Gastroesophageal sphincter (tissue), 4 donors: ENCODE results near the gene LDLRAD3. TPM values are rescaled to one million over a fixed set of nuclear protein-coding genes. Genes with fewer than 3 reads are reported as not detected.

ENCODE experiments used
- ATAC-seq: fragments of 150-250 bp; one replicate; pipeline ENCODE4 v1.9.1; 2016; ENCODE audit warnings: mild to moderate bottlenecking, moderate library complexity
- H3K27ac ChIP-seq, 4 donors: fragments of 200-600 bp; sonication (generic) in 3 of 4; 1 replicate in 3 of 4; 2 replicates in 1 of 4; pipeline ENCODE4 v1.5.1; 2016 to 2019
- H3K27me3 ChIP-seq: fragments of 200-600 bp; sonication (generic); one replicate; pipeline ENCODE4 v1.5.1; 2019
- H3K36me3 ChIP-seq, 2 donors: fragments of 200-600 bp; sonication (generic); one replicate each; pipeline ENCODE4 v1.5.1; 2019; ENCODE audit warnings: control low read depth in 1 of 2
- H3K4me1 ChIP-seq, 3 donors: fragments of 200-600 bp; sonication (generic); 1 replicate in 2 of 3; 2 replicates in 1 of 3; pipeline ENCODE4 v1.5.1; 2016 to 2019; ENCODE audit warnings: control low read depth in 2 of 3
- H3K4me3 ChIP-seq, 2 donors: fragments of 200-600 bp; sonication (generic); one replicate each; pipeline ENCODE4 v1.5.1; 2019; ENCODE audit warnings: mild to moderate bottlenecking in 1 of 2, moderate library complexity in 1 of 2
- H3K9me3 ChIP-seq, 3 donors: fragments of 200-600 bp; sonication (generic); one replicate each; pipeline ENCODE4 v1.5.1; 2017 to 2019; ENCODE audit warnings: control low read depth in 2 of 3
- EP300 ChIP-seq: sonication (generic); formaldehyde crosslinking; IDR thresholded peaks from one replicate; pipeline ENCODE4 v1.6.1; 2017; ENCODE audit warnings: antibody characterized with exemption, mild to moderate bottlenecking
- POLR2A ChIP-seq, 2 donors: fragments of 450-650 bp; IDR thresholded peaks; one replicate each; pipeline ENCODE4 v1.6.1; 2017; ENCODE audit warnings: antibody characterized with exemption in 2 of 2, mild to moderate bottlenecking in 2 of 2, moderate library complexity in 1 of 2
- POLR2AphosphoS5 ChIP-seq: sonication (generic); formaldehyde crosslinking; IDR thresholded peaks from one replicate; pipeline ENCODE4 v1.6.1; 2017; ENCODE audit warnings: antibody characterized with exemption
- WGBS, 2 donors: methylation state at CpG; one replicate each; pipeline ENCODE4 v1.1.5; 2018; ENCODE audit warnings: low coverage in 1 of 2; 5-methylcytosine and 5-hydroxymethylcytosine counted together
- total RNA-seq, 4 donors: library from RNA; depleted of rRNA; stranded (reverse); fragments of >200 nt; gene quantifications; one replicate each; pipeline ENCODE4 v1.1.0, GENCODE V29; 2016
- TF ChIP-seq, protein P1 (sequence below), 4 experiments: fragments of 200-600 bp in 2 of 4; fragments of 450-650 bp in 2 of 4; sonication (generic) in 1 of 4; IDR thresholded peaks; one replicate each; pipeline ENCODE4 v1.5.1; 2017 to 2019; ENCODE audit warnings: antibody characterized with exemption in 4 of 4, mild to moderate bottlenecking in 2 of 4, moderate library complexity in 2 of 4

LDLRAD3 gene
- total RNA-seq, 4 donors from 2014 or later, result 4.0 to 8.9 (median 7.2) TPM

DNA sequence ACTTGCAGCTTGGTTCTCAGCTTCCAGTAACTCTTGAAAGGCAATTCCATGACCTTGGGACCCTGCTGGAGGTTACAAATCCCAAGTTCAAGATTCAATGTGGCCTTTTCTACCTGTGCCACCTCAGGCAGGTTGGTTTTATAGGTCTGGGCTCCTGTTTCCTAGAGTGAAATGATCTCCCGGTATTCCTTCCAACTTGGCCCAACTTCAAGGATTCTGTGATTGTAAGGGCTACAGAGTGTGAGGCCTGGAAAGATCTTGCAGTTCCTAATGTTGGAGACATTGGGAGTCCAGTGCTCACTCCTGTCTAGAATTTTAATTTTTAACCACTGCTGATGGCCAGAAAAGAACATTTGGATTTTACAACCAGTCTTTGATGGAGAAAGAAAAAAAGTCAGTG, 91.6 kb downstream of the LDLRAD3 start:
- peaks cover 0 to 21% (median 5%) of the 10 kb centered on the region in 3 donors for H3K4me1 ChIP-seq
- peaks cover 0 to 3% (median 0%) of the 10 kb centered on the region in 3 donors for H3K9me3 ChIP-seq
- H3K36me3 ChIP-seq, result no peaks in the 10 kb centered on the region
- no peak for ATAC-seq
- no peaks in the 10 kb centered on the region for H3K27me3 ChIP-seq
- H3K27ac ChIP-seq, result no peak overlapping the region
- WGBS, 2 donors, result 60% methylated on average over 1 of the region's 1 CpG; no CpG with 5 or more reads in 1 of the 2 donors
- TF ChIP-seq, protein P1, sequence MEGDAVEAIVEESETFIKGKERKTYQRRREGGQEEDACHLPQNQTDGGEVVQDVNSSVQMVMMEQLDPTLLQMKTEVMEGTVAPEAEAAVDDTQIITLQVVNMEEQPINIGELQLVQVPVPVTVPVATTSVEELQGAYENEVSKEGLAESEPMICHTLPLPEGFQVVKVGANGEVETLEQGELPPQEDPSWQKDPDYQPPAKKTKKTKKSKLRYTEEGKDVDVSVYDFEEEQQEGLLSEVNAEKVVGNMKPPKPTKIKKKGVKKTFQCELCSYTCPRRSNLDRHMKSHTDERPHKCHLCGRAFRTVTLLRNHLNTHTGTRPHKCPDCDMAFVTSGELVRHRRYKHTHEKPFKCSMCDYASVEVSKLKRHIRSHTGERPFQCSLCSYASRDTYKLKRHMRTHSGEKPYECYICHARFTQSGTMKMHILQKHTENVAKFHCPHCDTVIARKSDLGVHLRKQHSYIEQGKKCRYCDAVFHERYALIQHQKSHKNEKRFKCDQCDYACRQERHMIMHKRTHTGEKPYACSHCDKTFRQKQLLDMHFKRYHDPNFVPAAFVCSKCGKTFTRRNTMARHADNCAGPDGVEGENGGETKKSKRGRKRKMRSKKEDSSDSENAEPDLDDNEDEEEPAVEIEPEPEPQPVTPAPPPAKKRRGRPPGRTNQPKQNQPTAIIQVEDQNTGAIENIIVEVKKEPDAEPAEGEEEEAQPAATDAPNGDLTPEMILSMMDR (IDR thresholded peaks at IDR 0.05), result no peak
- TF ChIP-seq POLR2AphosphoS5 (no peak), POLR2A (IDR thresholded peaks at IDR 0.05) (no peak), EP300 (no peak)
- no peak overlapping the region for H3K4me3 ChIP-seq

DNA sequence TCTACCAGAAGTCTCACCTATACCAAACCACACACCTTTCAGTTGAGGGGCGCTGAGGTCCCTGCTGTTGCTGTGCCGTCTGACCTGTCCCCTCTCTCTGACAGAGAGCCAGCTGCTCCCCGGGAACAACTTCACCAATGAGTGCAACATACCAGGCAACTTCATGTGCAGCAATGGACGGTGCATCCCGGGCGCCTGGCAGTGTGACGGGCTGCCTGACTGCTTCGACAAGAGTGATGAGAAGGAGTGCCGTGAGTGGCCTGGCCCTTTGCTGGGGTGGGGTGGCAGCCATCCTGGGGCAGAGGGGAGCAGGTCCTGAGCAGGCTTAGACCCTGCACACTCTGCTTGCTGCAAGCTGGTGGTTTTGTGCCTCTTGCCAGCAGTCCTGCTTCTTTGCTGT, 92.1 kb downstream of the LDLRAD3 start:
- Histone ChIP-seq H3K27ac (no peak overlapping the region), H3K4me1 (peaks cover 0 to 16% (median under 1%) of the 10 kb centered on the region in 3 donors), H3K36me3 (no peaks in the 10 kb centered on the region), H3K9me3 (peaks cover 0 to 3% (median 0%) of the 10 kb centered on the region in 3 donors), H3K27me3 (no peaks in the 10 kb centered on the region), H3K4me3 (no peak overlapping the region)
- TF ChIP-seq EP300, result no peak
- ATAC-seq, result no peak
- WGBS, 2 donors, result 100% methylated on average over 1 of the region's 9 CpGs

- H3K27ac ChIP-seq, result no peak overlapping the region
- ATAC-seq, result no peak
- TF ChIP-seq, protein P1 (IDR thresholded peaks at IDR 0.05), result no peak
- TF ChIP-seq POLR2A (IDR thresholded peaks at IDR 0.05), result no peak
- no peak for TF ChIP-seq EP300
- no peak for TF ChIP-seq POLR2AphosphoS5
- no peaks in the 10 kb centered on the region for H3K36me3 ChIP-seq
- peaks cover 0 to 6% (median 0%) of the 10 kb centered on the region in 3 donors for H3K4me1 ChIP-seq
- no peaks in the 10 kb centered on the region for H3K27me3 ChIP-seq
- WGBS, 2 donors, result 40 to 41% methylated on average over 7 of the region's 7 CpGs
- peaks cover 0 to 3% (median 0%) of the 10 kb centered on the region in 3 donors for H3K9me3 ChIP-seq
- H3K4me3 ChIP-seq, result no peak overlapping the region
Observed at GRCh38 chr11:36037031-36037430, 93.2 kb downstream of the LDLRAD3 start.

- TF ChIP-seq EP300, result no peak
- TF ChIP-seq POLR2AphosphoS5, result no peak
- TF ChIP-seq, protein P1 (IDR thresholded peaks at IDR 0.05), result no peak
- TF ChIP-seq POLR2A (IDR thresholded peaks at IDR 0.05), result no peak
- Histone ChIP-seq H3K4me3 (no peak overlapping the region), H3K27me3 (no peaks in the 10 kb centered on the region), H3K4me1 (peaks cover 0 to 4% (median 0%) of the 10 kb centered on the region in 3 donors), H3K9me3 (peaks cover 0 to 3% (median 0%) of the 10 kb centered on the region in 3 donors), H3K36me3 (no peaks in the 10 kb centered on the region), H3K27ac (no peak overlapping the region)
- no peak for ATAC-seq
- 42 to 84% methylated on average over 3 of the region's 3 CpGs for WGBS, 2 donors
Observed at GRCh38 chr11:36038541-36038940, 94.7 kb downstream of the LDLRAD3 start.

- no peak overlapping the region for H3K27ac ChIP-seq
- no peak for ATAC-seq
- no peaks in the 10 kb centered on the region for H3K27me3 ChIP-seq
- H3K36me3 ChIP-seq, result no peaks in the 10 kb centered on the region
- TF ChIP-seq POLR2AphosphoS5 (no peak), POLR2A (IDR thresholded peaks at IDR 0.05) (no peak), EP300 (no peak)
- TF ChIP-seq, protein P1 (IDR thresholded peaks at IDR 0.05), result no peak
- no peak overlapping the region for H3K4me3 ChIP-seq
- peaks cover 0 to 4% (median 0%) of the 10 kb centered on the region in 3 donors for H3K4me1 ChIP-seq
- no peaks in the 10 kb centered on the region for H3K9me3 ChIP-seq
- WGBS, 2 donors, result 76% methylated on average over 4 of the region's 4 CpGs
Observed at GRCh38 chr11:36039471-36039870, 95.6 kb downstream of the LDLRAD3 start.
